CD14-positive monocyte (primary cell): ENCODE results near the gene FGGY. TPM values are rescaled to one million over a fixed set of nuclear protein-coding genes. Genes with fewer than 3 reads are reported as not detected.

Experiments used
- DNase-seq, 3 donors: peaks; one replicate each; pipeline ENCODE4 v3.0.0-alpha.2; 2011 to 2022
- H2AFZ ChIP-seq: 2 replicates; pipeline ENCODE4 v1.6.0; 2012; ENCODE audit warnings: mild to moderate bottlenecking, low read depth, low read length, inconsistent platforms; ENCODE audit not compliant: insufficient read depth, poor library complexity, severe bottlenecking
- H3K27ac ChIP-seq, 2 donors: 1 replicate in 1 of 2; 2 replicates in 1 of 2; pipeline ENCODE4 v1.5.1; 2012 to 2013; ENCODE audit warnings: low read length in 2 of 2, control low read depth in 1 of 2, inconsistent platforms in 1 of 2, low read depth in 1 of 2, mild to moderate bottlenecking in 1 of 2
- H3K27me3 ChIP-seq, 2 donors: one replicate each; pipeline versions ENCODE4 v1.6.0 to v1.6.1; 2011 to 2013; ENCODE audit warnings: low read length in 2 of 2; ENCODE audit not compliant: control insufficient read depth in 2 of 2, insufficient read depth in 2 of 2
- H3K36me3 ChIP-seq, 2 donors: replicated peaks in 1 of 2; 1 replicate in 1 of 2; 2 replicates in 1 of 2; pipeline versions ENCODE4 v1.5.1 to v1.6.1; 2012 to 2013; ENCODE audit warnings: low read length in 2 of 2, control low read depth in 1 of 2, inconsistent platforms in 1 of 2, mild to moderate bottlenecking in 1 of 2; ENCODE audit not compliant: insufficient read depth in 2 of 2, control insufficient read depth in 1 of 2
- H3K4me1 ChIP-seq, 2 donors: 1 replicate in 1 of 2; 2 replicates in 1 of 2; pipeline versions ENCODE4 v1.5.1 to v1.6.1; 2012 to 2013; ENCODE audit warnings: low read length in 2 of 2, control low read depth in 1 of 2, inconsistent platforms in 1 of 2, mild to moderate bottlenecking in 1 of 2, moderate library complexity in 1 of 2; ENCODE audit not compliant: insufficient read depth in 2 of 2, control insufficient read depth in 1 of 2
- H3K4me2 ChIP-seq: replicated peaks from 2 replicates; pipeline ENCODE3; 2012; ENCODE audit warnings: low read length, moderate library complexity, mild to moderate bottlenecking; ENCODE audit not compliant: poor library complexity, severe bottlenecking; ENCODE audit errors: extremely low read depth
- H3K4me3 ChIP-seq, 3 experiments: fragments of 200-600 bp in 1 of 3; sonication (generic) in 1 of 3; replicated peaks in 1 of 3; 1 replicate in 2 of 3; 2 replicates in 1 of 3; pipeline ENCODE4 v1.5.1; 2011 to 2013; ENCODE audit warnings: low read length in 3 of 3, mild to moderate bottlenecking in 3 of 3, control low read depth in 2 of 3, low read depth in 2 of 3, inconsistent platforms in 1 of 3, moderate library complexity in 1 of 3
- H3K79me2 ChIP-seq: 2 replicates; pipeline ENCODE4 v1.6.0; 2012; ENCODE audit warnings: mild to moderate bottlenecking, control low read depth, inconsistent platforms, low read length, moderate library complexity; ENCODE audit not compliant: insufficient read depth
- H3K9ac ChIP-seq: 2 replicates; pipeline ENCODE4 v1.6.0; 2017; ENCODE audit warnings: low read length, mild to moderate bottlenecking; ENCODE audit not compliant: insufficient read depth, poor library complexity, severe bottlenecking
- H3K9me3 ChIP-seq, 2 donors: replicated peaks in 1 of 2; 1 replicate in 1 of 2; 2 replicates in 1 of 2; pipeline versions ENCODE4 v1.5.1 to v1.6.1; 2012 to 2013; ENCODE audit warnings: low read length in 2 of 2, control low read depth in 1 of 2; ENCODE audit not compliant: control insufficient read depth in 1 of 2, insufficient read depth in 1 of 2
- H4K20me1 ChIP-seq: 2 replicates; pipeline ENCODE4 v1.6.0; 2012; ENCODE audit warnings: mild to moderate bottlenecking, low read length, control low read depth, moderate library complexity; ENCODE audit not compliant: insufficient read depth
- H3K27ac Mint-ChIP-seq, 7 donors: one replicate each; pipeline ENCODE4 v1.8.0; 2020; ENCODE audit warnings: mild to moderate bottlenecking in 7 of 7, mixed read lengths in 7 of 7, moderate library complexity in 6 of 7, inconsistent platforms in 2 of 7
- H3K27me3 Mint-ChIP-seq, 3 donors: one replicate each; pipeline ENCODE4 v1.8.0; 2021 to 2022; ENCODE audit warnings: low read depth in 3 of 3, mild to moderate bottlenecking in 3 of 3, mixed read lengths in 3 of 3, moderate library complexity in 3 of 3, inconsistent platforms in 1 of 3
- H3K36me3 Mint-ChIP-seq, 2 donors: one replicate each; pipeline ENCODE4 v1.8.0; 2020; ENCODE audit warnings: mixed read lengths in 2 of 2, inconsistent platforms in 1 of 2, mild to moderate bottlenecking in 1 of 2
- H3K4me1 Mint-ChIP-seq: one replicate; pipeline ENCODE4 v1.8.0; 2020; ENCODE audit warnings: mild to moderate bottlenecking, mixed read lengths
- H3K4me3 Mint-ChIP-seq, 2 donors: one replicate each; pipeline ENCODE4 v1.8.0; 2020; ENCODE audit warnings: mild to moderate bottlenecking in 2 of 2, mixed read lengths in 2 of 2, moderate library complexity in 1 of 2
- H3K9me3 Mint-ChIP-seq, 7 donors: one replicate each; pipeline ENCODE4 v1.8.0; 2020 to 2022; ENCODE audit warnings: mixed read lengths in 7 of 7, mild to moderate bottlenecking in 6 of 7, moderate library complexity in 6 of 7, inconsistent platforms in 2 of 7
- WGBS: methylation state at CpG from one replicate; pipeline ENCODE4 v1.1.5; 2013; ENCODE audit warnings: missing lambda C conversion rate; ENCODE audit not compliant: insufficient coverage; 5-methylcytosine and 5-hydroxymethylcytosine counted together
- intact Hi-C, 2 donors: fragments of 100-400 bp; cut with micrococcal nuclease; formaldehyde crosslinking; loops; one replicate each; pipeline versions ENCODE4 v1.15.0 to v1.15.1; 2023
- polyA plus RNA-seq, 3 donors: library from polyadenylated mRNA; depleted of rRNA in 1 of 3; unstranded in 2 of 3; stranded (reverse) in 1 of 3; fragments of 300-500 nt in 2 of 3; fragments of >200 nt in 1 of 3; fragmentation: Illumina TruSeq in 2 of 3; gene quantifications; 1 replicate in 2 of 3; 2 replicates in 1 of 3; pipeline ENCODE4 v1.2.3, GENCODE V29; 2012 to 2021
- TF ChIP-seq, protein P1 (sequence below): fragments of 200-600 bp; IDR thresholded peaks from one replicate; pipeline ENCODE4 v1.8.0; 2022; ENCODE audit warnings: antibody characterized with exemption, mild to moderate bottlenecking

FGGY gene
- polyA plus RNA-seq, 3 donors, result 2.3 to 4.3 (median 2.9) TPM

DNA sequence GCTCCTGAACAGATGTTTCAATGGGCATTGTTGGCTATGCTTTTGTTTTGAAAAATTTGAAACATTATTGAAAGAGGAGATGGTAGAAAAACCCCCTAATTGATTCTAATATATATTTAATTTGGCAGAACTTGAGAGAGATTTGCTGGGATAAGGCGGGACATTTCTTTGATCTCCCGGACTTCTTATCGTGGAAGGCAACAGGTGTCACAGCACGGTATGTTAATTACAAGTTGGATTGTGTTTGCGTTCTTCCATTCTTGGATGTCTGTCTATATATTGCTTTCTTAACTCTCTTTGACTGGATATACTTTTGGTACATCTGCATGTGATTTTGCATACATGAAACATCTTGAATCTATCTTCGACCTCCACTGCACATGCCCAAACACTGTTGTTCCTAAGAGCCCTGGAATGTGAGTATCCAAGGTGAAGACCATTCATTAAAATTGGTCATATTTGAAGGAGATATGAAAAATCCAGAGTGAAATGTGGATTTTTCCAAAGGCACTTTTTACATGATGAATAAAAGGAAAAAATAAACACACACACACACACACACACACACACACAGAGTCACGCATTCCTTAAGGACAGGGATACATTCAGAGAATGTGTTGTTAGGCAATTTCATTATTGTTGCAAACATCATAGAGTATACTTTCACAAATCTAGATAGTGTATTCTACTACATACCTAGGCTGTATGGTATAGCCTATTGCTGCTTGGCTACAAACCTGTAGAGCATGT lies 81.9 kb downstream of the FGGY start:
- H3K4me2 ChIP-seq, result no peak overlapping the region
- intact Hi-C loops, result no loop called here
- Mint-ChIP-seq H3K4me1 (no peaks in the 10 kb centered on the region), H3K9me3 (peaks cover 2 to 4% (median 3%) of the 10 kb centered on the region in 7 donors), H3K36me3 (peaks cover 3 to 5% of the 10 kb centered on the region in 2 donors), H3K27me3 (peaks cover 0 to 5% (median 2%) of the 10 kb centered on the region in 3 donors), H3K27ac (no peak overlapping the region), H3K4me3 (no peak overlapping the region)
- DNase-seq, result no peak
- no peak overlapping the region for H3K9ac ChIP-seq
- no peak overlapping the region for H3K27ac ChIP-seq
- no peaks in the 10 kb centered on the region for H4K20me1 ChIP-seq
- H3K36me3 ChIP-seq, result no peaks in the 10 kb centered on the region
- 100% methylated on average over 1 of the region's 7 CpGs for WGBS
- no peaks in the 10 kb centered on the region for H3K4me1 ChIP-seq
- TF ChIP-seq, protein P1, sequence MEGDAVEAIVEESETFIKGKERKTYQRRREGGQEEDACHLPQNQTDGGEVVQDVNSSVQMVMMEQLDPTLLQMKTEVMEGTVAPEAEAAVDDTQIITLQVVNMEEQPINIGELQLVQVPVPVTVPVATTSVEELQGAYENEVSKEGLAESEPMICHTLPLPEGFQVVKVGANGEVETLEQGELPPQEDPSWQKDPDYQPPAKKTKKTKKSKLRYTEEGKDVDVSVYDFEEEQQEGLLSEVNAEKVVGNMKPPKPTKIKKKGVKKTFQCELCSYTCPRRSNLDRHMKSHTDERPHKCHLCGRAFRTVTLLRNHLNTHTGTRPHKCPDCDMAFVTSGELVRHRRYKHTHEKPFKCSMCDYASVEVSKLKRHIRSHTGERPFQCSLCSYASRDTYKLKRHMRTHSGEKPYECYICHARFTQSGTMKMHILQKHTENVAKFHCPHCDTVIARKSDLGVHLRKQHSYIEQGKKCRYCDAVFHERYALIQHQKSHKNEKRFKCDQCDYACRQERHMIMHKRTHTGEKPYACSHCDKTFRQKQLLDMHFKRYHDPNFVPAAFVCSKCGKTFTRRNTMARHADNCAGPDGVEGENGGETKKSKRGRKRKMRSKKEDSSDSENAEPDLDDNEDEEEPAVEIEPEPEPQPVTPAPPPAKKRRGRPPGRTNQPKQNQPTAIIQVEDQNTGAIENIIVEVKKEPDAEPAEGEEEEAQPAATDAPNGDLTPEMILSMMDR, result no peak
- H3K4me3 ChIP-seq, result no peak overlapping the region
- no peaks in the 10 kb centered on the region for H3K27me3 ChIP-seq
- no peaks in the 10 kb centered on the region for H3K79me2 ChIP-seq
- no peaks in the 10 kb centered on the region for H3K9me3 ChIP-seq
- no peak overlapping the region for H2AFZ ChIP-seq

DNA sequence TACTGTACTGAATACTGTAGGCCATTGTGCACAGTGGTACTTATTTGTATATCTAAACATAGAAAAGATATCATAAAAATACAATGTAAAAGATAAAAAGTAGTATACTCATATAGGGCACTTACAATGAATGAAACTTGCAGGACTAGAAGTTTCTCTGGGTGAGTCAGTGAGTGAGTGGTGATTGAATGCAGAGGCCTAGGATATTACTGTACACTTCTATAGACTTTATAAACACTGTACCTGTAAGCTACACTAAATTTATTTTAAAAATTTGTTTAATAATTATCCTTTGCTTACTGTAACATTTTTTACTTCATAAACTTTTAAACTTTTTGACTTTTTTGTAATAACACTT lies 82.5 kb downstream of the FGGY start:
- Histone ChIP-seq H2AFZ (no peak overlapping the region), H3K9me3 (no peaks in the 10 kb centered on the region), H3K4me1 (no peaks in the 10 kb centered on the region), H3K4me2 (no peak overlapping the region), H3K4me3 (no peak overlapping the region), H4K20me1 (no peaks in the 10 kb centered on the region), H3K9ac (no peak overlapping the region), H3K27ac (no peak overlapping the region), H3K27me3 (no peaks in the 10 kb centered on the region), H3K36me3 (no peaks in the 10 kb centered on the region), H3K79me2 (no peaks in the 10 kb centered on the region)
- H3K27ac Mint-ChIP-seq, result no peak overlapping the region
- H3K27me3 Mint-ChIP-seq, result peaks cover 0 to 5% (median 2%) of the 10 kb centered on the region in 3 donors
- no peaks in the 10 kb centered on the region for H3K4me1 Mint-ChIP-seq
- intact Hi-C loops, result no loop called here
- TF ChIP-seq, protein P1, result no peak
- DNase-seq, result no peak
- H3K36me3 Mint-ChIP-seq, result peaks cover 3 to 5% of the 10 kb centered on the region in 2 donors
- H3K4me3 Mint-ChIP-seq, result no peak overlapping the region
- peaks cover 2 to 4% (median 3%) of the 10 kb centered on the region in 7 donors for H3K9me3 Mint-ChIP-seq
